HEK293 (cell line): Measurements from ENCODE around the gene ARHGAP26.

Experiments used
- CTCF ChIA-PET: fragments of 350-600 bp; formaldehyde crosslinking; extraction: SDS; loops from one replicate; lab custom pipeline; 2021; ENCODE audit warnings: antibody characterized with exemption; lab: Yijun Ruan, JAX
- POLR2A ChIA-PET: fragments of 300-600 bp; formaldehyde crosslinking; extraction: SDS; loops from one replicate; lab custom pipeline; 2020; ENCODE audit warnings: antibody characterized with exemption, inconsistent platforms; lab: Yijun Ruan, JAX
- H3K27ac ChIP-seq: fragments of 200-500 bp; sonication (Bioruptor generic); 2 replicates; pipeline ENCODE4 v1.5.1; 2014; ENCODE audit warnings: low read depth, low read length, control low read depth, inconsistent platforms; ENCODE audit errors: extremely low read depth
- H3K36me3 ChIP-seq, 2 experiments: fragments of 200-500 bp in 1 of 2; sonication (Bioruptor generic) in 1 of 2; 1 replicate in 1 of 2; 2 replicates in 1 of 2; pipeline ENCODE4 v1.5.1; 2014 to 2017; ENCODE audit warnings: inconsistent platforms in 2 of 2, low read length in 2 of 2; ENCODE audit not compliant: control insufficient read depth in 2 of 2, insufficient read depth in 1 of 2
- H3K4me1 ChIP-seq: fragments of 200-500 bp; sonication (Bioruptor generic); 2 replicates; pipeline ENCODE4 v1.5.1; 2014; ENCODE audit warnings: mild to moderate bottlenecking, low read length, inconsistent platforms; ENCODE audit not compliant: control insufficient read depth, insufficient read depth
- H3K4me3 ChIP-seq: 2 replicates; pipeline ENCODE4 v1.5.1; 2011; ENCODE audit warnings: low read depth, mild to moderate bottlenecking, control low read depth, low read length, moderate library complexity
- H3K9me3 ChIP-seq: fragments of 200-500 bp; sonication (Bioruptor generic); 2 replicates; pipeline ENCODE4 v1.5.1; 2014; ENCODE audit warnings: low read depth, low read length, inconsistent platforms; ENCODE audit not compliant: control insufficient read depth, insufficient read depth
- CTCF ChIP-seq: fragments of 450-650 bp; formaldehyde crosslinking; IDR thresholded peaks from 2 replicates; pipeline ENCODE4 v1.5.1; 2016; ENCODE audit warnings: missing biosample characterization, missing genetic modification characterization
- EGR2 ChIP-seq: fragments of 450-650 bp; formaldehyde crosslinking; IDR thresholded peaks from 2 replicates; pipeline ENCODE4 v1.5.1; 2016; ENCODE audit warnings: low read depth, missing biosample characterization, missing genetic modification characterization
- HOXA7 ChIP-seq: sonication (generic); formaldehyde crosslinking; IDR thresholded peaks from 2 replicates; pipeline ENCODE4 v1.8.1; 2022; ENCODE audit warnings: missing genetic modification reagents, borderline replicate concordance
- IKZF3 ChIP-seq: fragments of 450-650 bp; IDR thresholded peaks from 2 replicates; pipeline ENCODE4 v1.5.0; 2018; ENCODE audit warnings: missing biosample characterization, mild to moderate bottlenecking, missing genetic modification characterization, moderate library complexity
- KLF9 ChIP-seq: fragments of 450-650 bp; formaldehyde crosslinking; IDR thresholded peaks from 2 replicates; pipeline ENCODE4 v1.5.1; 2016; ENCODE audit warnings: missing biosample characterization, missing genetic modification characterization, low read depth
- REST ChIP-seq: fragments of 450-650 bp; formaldehyde crosslinking; IDR thresholded peaks from 2 replicates; pipeline ENCODE4 v1.5.1; 2016; ENCODE audit warnings: missing biosample characterization, missing genetic modification characterization
- SP7 ChIP-seq: fragments of 450-650 bp; formaldehyde crosslinking; IDR thresholded peaks from 2 replicates; pipeline ENCODE4 v1.5.1; 2016; ENCODE audit warnings: missing biosample characterization, missing genetic modification characterization
- ZBTB17 ChIP-seq: fragments of 450-650 bp; formaldehyde crosslinking; IDR thresholded peaks from 2 replicates; pipeline ENCODE4 v1.5.1; 2016; ENCODE audit warnings: missing biosample characterization, missing genetic modification characterization
- ZEB2 ChIP-seq: fragments of 450-650 bp; formaldehyde crosslinking; IDR thresholded peaks from 2 replicates; pipeline ENCODE4 v1.5.1; 2016; ENCODE audit warnings: missing biosample characterization, missing genetic modification characterization
- ZFHX2 ChIP-seq: fragments of 450-650 bp; formaldehyde crosslinking; conservative IDR thresholded peaks from 2 replicates; pipeline ENCODE4 v1.5.1; 2016; ENCODE audit warnings: missing biosample characterization, missing genetic modification characterization
- ZFP37 ChIP-seq: fragments of 450-650 bp; formaldehyde crosslinking; IDR thresholded peaks from 2 replicates; pipeline ENCODE4 v1.5.1; 2016; ENCODE audit warnings: missing biosample characterization, missing genetic modification characterization
- ZNF2 ChIP-seq: fragments of 450-650 bp; formaldehyde crosslinking; IDR thresholded peaks from 2 replicates; pipeline ENCODE4 v1.5.1; 2016; ENCODE audit warnings: missing biosample characterization, missing genetic modification characterization
- ZNF221 ChIP-seq: fragments of 450-650 bp; formaldehyde crosslinking; IDR thresholded peaks from 2 replicates; pipeline ENCODE4 v1.5.1; 2017; ENCODE audit warnings: missing biosample characterization, missing genetic modification characterization, borderline replicate concordance
- ZNF248 ChIP-seq: fragments of 450-650 bp; formaldehyde crosslinking; IDR thresholded peaks from 2 replicates; pipeline ENCODE4 v1.5.1; 2017; ENCODE audit warnings: missing biosample characterization, missing genetic modification characterization
- ZNF324 ChIP-seq: fragments of 450-650 bp; formaldehyde crosslinking; IDR thresholded peaks from 2 replicates; pipeline ENCODE4 v1.5.1; 2016; ENCODE audit warnings: missing biosample characterization, missing genetic modification characterization
- ZNF335 ChIP-seq: fragments of 450-650 bp; formaldehyde crosslinking; conservative IDR thresholded peaks from 2 replicates; pipeline ENCODE4 v1.5.1; 2016; ENCODE audit warnings: missing biosample characterization, missing genetic modification characterization
- ZNF501 ChIP-seq: fragments of 450-650 bp; formaldehyde crosslinking; IDR thresholded peaks from 2 replicates; pipeline ENCODE4 v1.5.1; 2016; ENCODE audit warnings: missing biosample characterization, missing genetic modification characterization
- ZNF514 ChIP-seq: fragments of 450-650 bp; formaldehyde crosslinking; IDR thresholded peaks from 2 replicates; pipeline ENCODE4 v1.5.1; 2016; ENCODE audit warnings: missing biosample characterization, missing genetic modification characterization
- ZNF629 ChIP-seq: fragments of 450-650 bp; formaldehyde crosslinking; IDR thresholded peaks from 2 replicates; pipeline ENCODE4 v1.5.1; 2017; ENCODE audit warnings: missing biosample characterization, missing genetic modification characterization
- ZNF639 ChIP-seq: fragments of 450-650 bp; formaldehyde crosslinking; IDR thresholded peaks from 2 replicates; pipeline ENCODE4 v1.5.1; 2016; ENCODE audit warnings: missing biosample characterization, missing genetic modification characterization
- ZNF654 ChIP-seq: fragments of 450-650 bp; formaldehyde crosslinking; IDR thresholded peaks from 2 replicates; pipeline ENCODE4 v1.5.1; 2016; ENCODE audit warnings: low read depth, missing biosample characterization, missing genetic modification characterization
- ZNF660 ChIP-seq: fragments of 450-650 bp; IDR thresholded peaks from 2 replicates; pipeline ENCODE4 v1.5.1; 2018; ENCODE audit warnings: missing biosample characterization, mild to moderate bottlenecking, missing genetic modification characterization
- ZNF664 ChIP-seq: fragments of 450-650 bp; formaldehyde crosslinking; IDR thresholded peaks from 2 replicates; pipeline ENCODE4 v1.5.1; 2016; ENCODE audit warnings: missing biosample characterization, missing genetic modification characterization
- ZNF692 ChIP-seq: fragments of 450-650 bp; formaldehyde crosslinking; IDR thresholded peaks from 2 replicates; pipeline ENCODE4 v1.5.1; 2016; ENCODE audit warnings: missing biosample characterization, missing genetic modification characterization
- ZNF704 ChIP-seq: fragments of 450-650 bp; formaldehyde crosslinking; IDR thresholded peaks from 2 replicates; pipeline ENCODE4 v1.5.1; 2016; ENCODE audit warnings: missing biosample characterization, missing genetic modification characterization
- ZNF830 ChIP-seq: fragments of 450-650 bp; IDR thresholded peaks from 2 replicates; pipeline ENCODE4 v1.5.0; 2018; ENCODE audit warnings: missing biosample characterization, missing genetic modification characterization, low read depth, mild to moderate bottlenecking, moderate library complexity
- ZSCAN4 ChIP-seq: fragments of 450-650 bp; formaldehyde crosslinking; IDR thresholded peaks from 2 replicates; pipeline ENCODE4 v1.5.1; 2017; ENCODE audit warnings: missing biosample characterization, missing genetic modification characterization

ARHGAP26 gene

GRCh38 chr5:142866563-142867275 is 96.5 kb downstream of the ARHGAP26 start:
- H3K9me3 ChIP-seq, result no peaks in the 10 kb centered on the region
- peaks cover 2% of the 10 kb centered on the region; the same call in 1 of the 2 replicates for H3K4me1 ChIP-seq
- H3K36me3 ChIP-seq, result no peaks in the 10 kb centered on the region
- no peak overlapping the region; the same call in 1 of the 2 replicates for H3K4me3 ChIP-seq
- CTCF ChIA-PET, result interaction anchor here (0.5 to 2.2 kb wide), 30 partner anchors 9 to 717 kb away, joined by 3 to 26 read pairs (median 4); partner anchors contain the start of gene ARHGAP26
- POLR2A ChIA-PET, result interaction anchor here (1.2 to 1.5 kb wide), 2 partner anchors 95 to 97 kb away, joined by 3 to 5 read pairs; no protein-coding TSS in a partner anchor
- H3K27ac ChIP-seq, result no peak overlapping the region
- peak; percentile 55; the same call in 1 of the 2 replicates for TF ChIP-seq ZNF660 (tag by site-specific recombination)
- TF ChIP-seq ZNF654 (tag by site-specific recombination), result peak; percentile 89
- TF ChIP-seq ZNF629, result peak; percentile 44
- no peak for TF ChIP-seq ZNF830
- TF ChIP-seq HOXA7 (CRISPR knock-in tag), result no peak
- 0 out of 2 replicates have a peak, but pooled peaks have one; percentile 22 for TF ChIP-seq REST (tag by site-specific recombination)
- peak; percentile 65 for TF ChIP-seq ZNF692
- no peak for TF ChIP-seq ZNF639 (tag by site-specific recombination)
- peak; percentile 14; the same call in 1 of the 2 replicates for TF ChIP-seq ZFHX2 (tag by site-specific recombination)
- TF ChIP-seq ZNF335 (tag by site-specific recombination), result peak; percentile 42
- TF ChIP-seq ZNF248 (tag by site-specific recombination), result no peak
- peak; percentile 45; the same call in 1 of the 2 replicates for TF ChIP-seq SP7 (tag by site-specific recombination)
- peak; percentile 95; the same call in 1 of the 2 replicates for TF ChIP-seq ZSCAN4 (tag by site-specific recombination)
- peak; percentile 81 for TF ChIP-seq CTCF (tag by site-specific recombination)
- peak; percentile 49; the same call in 1 of the 2 replicates for TF ChIP-seq ZBTB17
- TF ChIP-seq IKZF3, result 0 out of 2 replicates have a peak, but pooled peaks have one; percentile 23
- no peak for TF ChIP-seq ZNF704 (tag by site-specific recombination)
- TF ChIP-seq ZNF221 (tag by site-specific recombination), result no peak
- peak; percentile 99 for TF ChIP-seq ZNF664
- 0 out of 2 replicates have a peak, but pooled peaks have one; percentile 22 for TF ChIP-seq EGR2 (tag by site-specific recombination)
- 0 out of 2 replicates have a peak, but pooled peaks have one; percentile 69 for TF ChIP-seq ZNF501
- peak; percentile 16; the same call in 1 of the 2 replicates for TF ChIP-seq ZNF324 (tag by site-specific recombination)
- TF ChIP-seq KLF9, result peak; percentile 18; the same call in 1 of the 2 replicates
- TF ChIP-seq ZNF514 (tag by site-specific recombination), result no peak
- peak; percentile 56; the same call in 1 of the 2 replicates for TF ChIP-seq ZFP37
- peak; percentile 59; the same call in 1 of the 2 replicates for TF ChIP-seq ZEB2 (tag by site-specific recombination)
- TF ChIP-seq ZNF2, result peak; percentile 75
